ENCODE data around the gene PSME4. TPM values are rescaled to one million over a fixed set of nuclear protein-coding genes. Genes with fewer than 3 reads are reported as not detected.

PSME4 gene
- total and polyA plus RNA-seq, 2 of the 13 experiments (the other 11 are each of a cell fraction or from before 2014, with no cell fraction given) = 52.1 to 77.8 TPM

GRCh38 chr2:53913721-53914120 lies 57.1 kb downstream of the PSME4 start:
- POLR2A ChIA-PET = no interaction called here
- ATAC-seq = no peak
- no peaks in the 10 kb centered on the region for H4K20me1 ChIP-seq (ENCODE audit: insufficient read depth, low read length)
- H3K27ac ChIP-seq (ENCODE audit: extremely low read length, insufficient read depth, low read length) = no peak overlapping the region
- intact Hi-C loops (cut with micrococcal nuclease; ENCODE audit: unreplicated experiment) = no loop called here
- H3K27me3 ChIP-seq (ENCODE audit: control insufficient read depth in 1 of 2, insufficient read depth in 2 of 2, low read length in 2 of 2) = no peaks in the 10 kb centered on the region
- no TSS peak for BruUV-seq (replicated peaks)
- no peak for DNase-seq (ENCODE audit: low spot score)
- CTCF ChIA-PET (ENCODE audit: low intra/inter-chr PET ratio, low total read pairs) = no interaction called here
- no peak overlapping the region for H3K9ac ChIP-seq (ENCODE audit: insufficient read depth, low read depth, low read length)
- 97% methylated on average over 3 of the region's 3 CpGs for WGBS (ENCODE audit: low lambda C conversion rate)
- H3K79me2 ChIP-seq (ENCODE audit: insufficient read depth, low read length) = no peaks in the 10 kb centered on the region
- H3K4me1 ChIP-seq (ENCODE audit: insufficient read depth, low read length) = no peaks in the 10 kb centered on the region
- no peak overlapping the region for H3K4me3 ChIP-seq (replicated peaks in 1 of 3; ENCODE audit: insufficient read depth in 1 of 3, low read depth in 2 of 3, low read length in 3 of 3)
- no peak for FAIRE-seq
- H3K36me3 ChIP-seq (replicated peaks in 1 of 2; ENCODE audit: control insufficient read depth in 1 of 2, insufficient read depth in 2 of 2, low read length in 2 of 2) = peaks cover 18 to 73% of the 10 kb centered on the region in 2 experiments
- H3K9me3 ChIP-seq (ENCODE audit: low read length) = no peaks in the 10 kb centered on the region
- in situ Hi-C loops (cut with HindIII; ENCODE audit: extremely low pct_ligation_motif_present, low pct_unique_long_range_greater_than_20kb) = no loop called here
- H2AFZ ChIP-seq (ENCODE audit: low read length) = no peak overlapping the region
- H3K4me2 ChIP-seq (ENCODE audit: low read depth, low read length) = no peak overlapping the region
- TF ChIP-seq NCOA2 (CRISPR knock-in tag; IDR thresholded peaks at IDR 0.05) (no peak), ZFX (CRISPR knock-in tag; IDR thresholded peaks at IDR 0.05; ENCODE audit: low read depth) (no peak), ZNF710 (CRISPR knock-in tag; IDR thresholded peaks at IDR 0.05; ENCODE audit: borderline replicate concordance) (no peak), CREB1 (IDR thresholded peaks at IDR 0.05) (no peak), CREB1 (CRISPR knock-in tag; IDR thresholded peaks at IDR 0.05) (no peak), MXD4 (CRISPR knock-in tag; IDR thresholded peaks at IDR 0.05) (no peak), AHDC1 (CRISPR knock-in tag; IDR thresholded peaks at IDR 0.05; ENCODE audit: borderline replicate concordance) (no peak), ZNF563 (CRISPR knock-in tag; IDR thresholded peaks at IDR 0.05) (no peak), KAT7 (CRISPR knock-in tag; IDR thresholded peaks at IDR 0.05; ENCODE audit: borderline replicate concordance) (no peak), PRPF4 (IDR thresholded peaks at IDR 0.05; ENCODE audit: low read depth, low read length, poor library complexity, severe bottlenecking) (no peak), PRDM10 (CRISPR knock-in tag; IDR thresholded peaks at IDR 0.05; ENCODE audit: low read depth) (no peak), MAFK (conservative IDR thresholded peaks at IDR 0.05 in 1 of 2, IDR thresholded peaks at IDR 0.05 in 1 of 2; ENCODE audit: low read length in 2 of 2) (no peak), GFI1 (CRISPR knock-in tag; IDR thresholded peaks at IDR 0.05; ENCODE audit: borderline replicate concordance) (no peak), BHLHE40 (IDR thresholded peaks at IDR 0.05; ENCODE audit: low read length) (no peak), RORA (CRISPR knock-in tag; IDR thresholded peaks at IDR 0.05) (no peak)

All from HepG2 (cell line).